ENCODE results near the gene ENTPD3. TPM values are rescaled to one million over a fixed set of nuclear protein-coding genes. Genes with fewer than 3 reads are reported as not detected.

ENTPD3 gene
- 6.3 and 12.2 TPM in 2 replicates for total RNA-seq

GRCh38 chr3:40387001-40387894, at the start of gene ENTPD3:
ENTPD3 (plus strand) TSS chr3:40387184; CDS start chr3:40388058, 874 bp downstream.

GRCh38 chr3:40456940-40457823, 70.2 kb downstream of the ENTPD3 start, which contains the start of gene RPL14:
RPL14 (plus strand) TSS chr3:40457339; CDS start chr3:40457472, 133 bp downstream.

DNA sequence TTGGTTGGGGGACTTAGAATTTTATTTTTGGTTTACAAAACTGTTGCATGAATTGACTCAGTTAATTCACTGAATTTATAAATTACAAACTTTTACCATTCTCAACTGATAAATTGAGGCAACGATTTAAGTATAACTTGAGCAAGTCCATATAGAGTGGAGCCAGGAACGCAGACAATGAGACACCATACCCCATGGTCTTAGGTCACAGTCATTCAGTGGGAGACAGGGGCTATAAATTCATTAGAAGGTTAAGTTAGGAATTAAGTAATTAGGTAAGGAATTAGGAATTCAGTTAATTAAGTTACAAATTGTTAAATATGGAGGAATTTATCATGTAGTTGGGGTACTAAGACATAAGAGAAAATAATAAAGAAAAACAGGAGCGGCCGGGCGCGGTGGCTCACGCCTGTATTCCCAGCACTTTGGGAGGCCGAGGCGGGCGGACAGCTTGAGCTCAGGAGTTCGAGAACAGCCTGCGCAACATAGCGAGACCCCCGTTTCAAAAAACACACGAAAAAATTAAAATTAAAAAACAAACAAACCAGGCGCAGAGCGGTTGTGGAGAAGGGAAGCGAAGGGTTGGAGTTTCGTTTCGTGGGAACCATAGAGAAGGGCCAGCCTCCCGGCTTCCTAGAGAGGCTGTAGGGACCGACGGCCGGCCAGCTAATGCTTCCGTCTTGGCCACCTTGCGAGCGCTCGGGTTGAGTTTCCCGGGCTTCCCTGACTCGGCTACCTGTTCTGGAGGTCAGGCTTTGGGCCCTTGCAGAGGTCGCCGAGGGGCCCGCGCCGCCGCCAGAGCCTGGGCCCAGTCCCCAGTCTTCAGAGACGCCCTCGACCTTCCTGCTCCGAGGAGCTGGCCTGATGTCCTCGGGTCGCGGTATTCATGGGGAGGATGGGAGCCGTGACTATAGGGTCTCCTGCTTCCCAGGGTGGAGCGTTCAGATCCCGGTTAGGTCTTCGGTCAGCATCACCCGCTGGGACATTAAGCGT, 89.8 kb downstream of the ENTPD3 start, which contains the start of gene ZNF619:
ZNF619 (plus strand) TSS at position 645 of the 993 bp plus-strand sequence. CDS start 858 bp downstream, outside the sequence.

Other genes starting within 250 kb of the ENTPD3 start
- 12.7 and 25.3 TPM in 2 replicates for gene EIF1B, start 77.5 kb upstream of the ENTPD3 start, total RNA-seq
- gene RPL14, start 70.2 kb downstream of the ENTPD3 start, total RNA-seq: 524 and 585 TPM in 2 replicates
- gene ZNF619, start 89.9 kb downstream of the ENTPD3 start, total RNA-seq: 2.5 and 3.6 TPM in 2 replicates
- gene ZNF620, start 118.9 kb downstream of the ENTPD3 start, total RNA-seq: 0.39 and 0.72 TPM in 2 replicates
- 4.2 and 7.0 TPM in 2 replicates for gene ZNF621, start 137.8 kb downstream of the ENTPD3 start, total RNA-seq